ENCODE measurements around the gene PRDM16. TPM values are rescaled to one million over a fixed set of nuclear protein-coding genes. Genes with fewer than 3 reads are reported as not detected.
A peak's percentile ranks its signal among the peaks of the same experiment; 100 is the strongest.

Gene PRDM16
- total and polyA plus RNA-seq, 2 experiments from 2014 or later, result 0.14 to 0.16 TPM

- no peak for TF ChIP-seq CTCF (conservative IDR thresholded peaks at IDR 0.05; ENCODE audit: low read depth in 2 of 2)
- no peak for TF ChIP-seq JUNB (IDR thresholded peaks at IDR 0.05; ENCODE audit: unreplicated experiment)
- no peak for TF ChIP-seq EZH2 (IDR thresholded peaks at IDR 0.05; ENCODE audit: low read depth, unreplicated experiment)
- TF ChIP-seq EZH2phosphoT487 (IDR thresholded peaks at IDR 0.05; ENCODE audit: unreplicated experiment), result no peak
- TF ChIP-seq ETS1 (IDR thresholded peaks at IDR 0.05), result no peak
These were observed 242.7 kb downstream of the PRDM16 start (continued) for GRCh38 chr1:3311711-3312110.

DNA sequence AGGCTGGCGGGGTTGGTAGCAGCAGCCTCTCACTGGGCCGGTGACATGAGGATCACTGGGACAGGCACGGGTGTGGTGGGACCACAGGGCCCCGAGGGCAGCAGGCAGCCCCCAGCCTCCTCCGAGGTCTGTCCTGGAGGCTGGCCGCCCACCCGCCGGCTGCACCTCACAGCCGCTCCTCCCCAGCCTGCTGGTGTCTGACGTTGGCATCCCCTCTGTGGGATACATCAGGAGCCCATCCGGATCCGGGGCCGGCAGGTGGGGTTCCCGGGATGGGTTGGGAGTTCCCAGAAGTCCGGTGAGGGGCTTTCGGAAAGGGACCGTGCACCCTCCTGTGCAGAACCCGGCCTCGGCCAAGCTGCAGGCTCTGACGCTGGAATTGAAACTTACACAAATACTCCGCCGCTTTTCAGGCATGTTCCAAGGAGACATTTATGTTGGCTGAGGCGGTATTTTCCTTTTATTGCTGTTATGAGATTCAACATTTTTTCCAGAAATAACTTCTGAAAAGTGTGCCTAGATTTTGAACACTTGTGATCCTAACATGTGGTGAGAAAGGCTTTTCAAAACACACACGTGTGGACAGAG is 243.4 kb downstream of the PRDM16 start:
- Histone ChIP-seq H3K4me1 (ENCODE audit: insufficient read depth) (peaks cover 7% of the 10 kb centered on the region), H3K4me3 (no peak overlapping the region), H2AFZ (no peak overlapping the region), H3K36me3 (ENCODE audit: insufficient read depth) (no peaks in the 10 kb centered on the region), H3F3A (replicated peaks; ENCODE audit: low read depth) (no peaks in the 10 kb centered on the region), H3K27me3 (ENCODE audit: insufficient read depth) (no peaks in the 10 kb centered on the region), H3K9me2 (ENCODE audit: insufficient read depth) (no peaks in the 10 kb centered on the region), H4K20me1 (replicated peaks; ENCODE audit: insufficient read depth) (no peaks in the 10 kb centered on the region), H3K4me2 (no peak overlapping the region), H3K79me2 (replicated peaks; ENCODE audit: insufficient read depth) (no peaks in the 10 kb centered on the region), H3K27ac (ENCODE audit: low read depth) (no peak overlapping the region)
- ATAC-seq (no peak), DNase-seq (ENCODE audit: low spot score) (no peak)
- peaks cover 39% of the 10 kb centered on the region for H3K4me1 Mint-ChIP-seq
- H3K9me3 Mint-ChIP-seq, result no peaks in the 10 kb centered on the region
- H3K36me3 Mint-ChIP-seq (ENCODE audit: low read depth), result no peaks in the 10 kb centered on the region
- no peak for TF ChIP-seq JUNB (IDR thresholded peaks at IDR 0.05; ENCODE audit: unreplicated experiment)
- no peak overlapping the region for H3K4me3 Mint-ChIP-seq
- H3K27ac Mint-ChIP-seq, result no peak overlapping the region
- peaks cover 41% of the 10 kb centered on the region for H3K27me3 Mint-ChIP-seq (ENCODE audit: insufficient read depth, low read depth, poor library complexity)

DNA sequence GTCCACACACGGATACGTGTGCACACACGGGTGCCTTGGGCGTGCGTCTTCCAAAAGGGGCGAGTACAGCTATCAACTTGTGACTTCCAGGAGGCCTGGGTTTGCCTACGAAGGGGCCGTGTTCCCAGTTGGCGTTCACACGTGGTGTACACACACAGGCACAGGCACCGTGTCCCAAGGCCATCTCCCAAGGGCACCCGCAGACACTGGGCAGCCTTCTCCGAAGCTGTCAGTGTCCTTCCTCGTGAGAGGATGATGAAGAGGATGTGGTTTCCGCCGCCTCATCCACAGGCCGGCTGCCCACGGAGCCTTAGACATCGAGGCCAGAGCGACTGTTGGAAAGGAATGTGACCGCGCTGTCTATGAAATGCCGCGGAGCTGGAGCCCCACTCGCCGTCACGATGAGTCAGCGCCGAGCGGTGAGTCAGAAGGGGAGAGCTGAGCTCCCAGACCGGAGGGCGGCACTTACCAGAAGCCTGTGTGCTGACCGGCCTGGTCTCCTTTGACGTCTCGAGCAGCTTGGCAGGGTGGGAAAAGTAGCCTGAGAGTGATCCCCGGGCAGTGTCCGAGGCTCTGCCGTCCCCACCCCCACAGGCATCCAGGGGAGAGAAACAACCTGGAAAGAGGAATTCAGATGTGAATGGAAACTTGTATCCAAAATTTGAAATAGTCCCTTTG is 244.0 kb downstream of the PRDM16 start:
- ATAC-seq, result peak; percentile 66
- H3K27ac Mint-ChIP-seq, result peak overlapping the region; percentile 68; the same call in 1 of the 2 replicates
- no peaks in the 10 kb centered on the region for H3K9me3 Mint-ChIP-seq
- no peaks in the 10 kb centered on the region for H3F3A ChIP-seq (replicated peaks; ENCODE audit: low read depth)
- no peaks in the 10 kb centered on the region for H3K27me3 ChIP-seq (ENCODE audit: insufficient read depth)
- no peaks in the 10 kb centered on the region for H3K36me3 Mint-ChIP-seq (ENCODE audit: low read depth)
- H3K4me3 ChIP-seq, result no peak overlapping the region
- H3K4me1 Mint-ChIP-seq, result peaks cover 39% of the 10 kb centered on the region
- H3K79me2 ChIP-seq (replicated peaks; ENCODE audit: insufficient read depth), result no peaks in the 10 kb centered on the region
- peaks cover 41% of the 10 kb centered on the region for H3K27me3 Mint-ChIP-seq (ENCODE audit: insufficient read depth, low read depth, poor library complexity)
- no peaks in the 10 kb centered on the region for H4K20me1 ChIP-seq (replicated peaks; ENCODE audit: insufficient read depth)
- H3K4me3 Mint-ChIP-seq, result peak overlapping the region; percentile 30; the same call in 2 of the 3 replicates
- peak; percentile 47 for DNase-seq (ENCODE audit: low spot score)
- H3K9me2 ChIP-seq (ENCODE audit: insufficient read depth), result no peaks in the 10 kb centered on the region
- no peaks in the 10 kb centered on the region for H3K36me3 ChIP-seq (ENCODE audit: insufficient read depth)
- H3K27ac ChIP-seq (ENCODE audit: low read depth), result peak overlapping the region; percentile 63; the same call in 1 of the 2 replicates
- H2AFZ ChIP-seq, result peak overlapping the region; percentile 69
- H3K4me1 ChIP-seq (ENCODE audit: insufficient read depth), result peaks cover 7% of the 10 kb centered on the region
- no peak overlapping the region for H3K4me2 ChIP-seq
- TF ChIP-seq CREB1 (CRISPR knock-in tag; IDR thresholded peaks at IDR 0.05; ENCODE audit: low read depth), result 0 out of 2 replicates have a peak, but pooled peaks have one; percentile 13
- TF ChIP-seq, protein P1, sequence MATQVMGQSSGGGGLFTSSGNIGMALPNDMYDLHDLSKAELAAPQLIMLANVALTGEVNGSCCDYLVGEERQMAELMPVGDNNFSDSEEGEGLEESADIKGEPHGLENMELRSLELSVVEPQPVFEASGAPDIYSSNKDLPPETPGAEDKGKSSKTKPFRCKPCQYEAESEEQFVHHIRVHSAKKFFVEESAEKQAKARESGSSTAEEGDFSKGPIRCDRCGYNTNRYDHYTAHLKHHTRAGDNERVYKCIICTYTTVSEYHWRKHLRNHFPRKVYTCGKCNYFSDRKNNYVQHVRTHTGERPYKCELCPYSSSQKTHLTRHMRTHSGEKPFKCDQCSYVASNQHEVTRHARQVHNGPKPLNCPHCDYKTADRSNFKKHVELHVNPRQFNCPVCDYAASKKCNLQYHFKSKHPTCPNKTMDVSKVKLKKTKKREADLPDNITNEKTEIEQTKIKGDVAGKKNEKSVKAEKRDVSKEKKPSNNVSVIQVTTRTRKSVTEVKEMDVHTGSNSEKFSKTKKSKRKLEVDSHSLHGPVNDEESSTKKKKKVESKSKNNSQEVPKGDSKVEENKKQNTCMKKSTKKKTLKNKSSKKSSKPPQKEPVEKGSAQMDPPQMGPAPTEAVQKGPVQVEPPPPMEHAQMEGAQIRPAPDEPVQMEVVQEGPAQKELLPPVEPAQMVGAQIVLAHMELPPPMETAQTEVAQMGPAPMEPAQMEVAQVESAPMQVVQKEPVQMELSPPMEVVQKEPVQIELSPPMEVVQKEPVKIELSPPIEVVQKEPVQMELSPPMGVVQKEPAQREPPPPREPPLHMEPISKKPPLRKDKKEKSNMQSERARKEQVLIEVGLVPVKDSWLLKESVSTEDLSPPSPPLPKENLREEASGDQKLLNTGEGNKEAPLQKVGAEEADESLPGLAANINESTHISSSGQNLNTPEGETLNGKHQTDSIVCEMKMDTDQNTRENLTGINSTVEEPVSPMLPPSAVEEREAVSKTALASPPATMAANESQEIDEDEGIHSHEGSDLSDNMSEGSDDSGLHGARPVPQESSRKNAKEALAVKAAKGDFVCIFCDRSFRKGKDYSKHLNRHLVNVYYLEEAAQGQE (IDR thresholded peaks at IDR 0.05; ENCODE audit: unreplicated experiment), result no peak

All from GM23338 (cell line).